ENCODE data around the gene FOXJ1.

- TF ChIP-seq POLR2A (IDR thresholded peaks at IDR 0.05; ENCODE audit: low read depth, low read length), result no peak
- TF ChIP-seq TAF1 (IDR thresholded peaks at IDR 0.05; ENCODE audit: low read depth, low read length), result no peak
- no peak for TF ChIP-seq POLR2AphosphoS5 (IDR thresholded peaks at IDR 0.05; ENCODE audit: low read depth, low read length)
- TF ChIP-seq SPI1 (IDR thresholded peaks at IDR 0.05; ENCODE audit: low read depth, low read length), result no peak
Measured at GRCh38 chr17:76157759-76158158, 16.7 kb upstream of the FOXJ1 start.
